Measurements from ENCODE around the gene H19. TPM values are rescaled to one million over a fixed set of nuclear protein-coding genes. Genes with fewer than 3 reads are reported as not detected.

The H19 gene
- total and polyA plus RNA-seq, 2 of the 8 experiments (the other 6 are each of a cell fraction or from before 2014, with no cell fraction given): 5.2 to 10.0 TPM

GRCh38 chr11:2015025-2015424, 17.4 kb upstream of the H19 start:
- no peaks in the 10 kb centered on the region for H3K9me3 ChIP-seq (ENCODE audit: insufficient read depth in 2 of 2, low read depth in 1 of 2, low read length in 1 of 2)
- WGBS, 2 experiments (ENCODE audit: extremely low coverage in 1 of 2, insufficient coverage in 1 of 2, insufficient read length in 1 of 2, insufficient replicate concordance in 2 of 2, low coverage in 1 of 2, low lambda C conversion rate in 2 of 2, missing lambda C conversion rate in 1 of 2): no CpG with 5 or more reads among the region's 14 CpGs
- no peaks in the 10 kb centered on the region for H3K23me2 ChIP-seq (ENCODE audit: low read depth, low read length)
- TF ChIP-seq TEAD4 (IDR thresholded peaks at IDR 0.05; ENCODE audit: low read depth, low read length) (no peak), SP1 (IDR thresholded peaks at IDR 0.05; ENCODE audit: low read depth, low read length) (no peak), ZNF274 (IDR thresholded peaks at IDR 0.05; ENCODE audit: borderline replicate concordance, extremely low read depth, low read length) (no peak), CEBPB (IDR thresholded peaks at IDR 0.05; ENCODE audit: low read depth, low read length) (no peak), POLR2A (IDR thresholded peaks at IDR 0.05; ENCODE audit: control extremely low read depth in 1 of 2, low read depth in 2 of 2, low read length in 2 of 2) (no peak), CTBP2 (IDR thresholded peaks at IDR 0.05; ENCODE audit: borderline replicate concordance, insufficient read depth, insufficient read length, low read length) (no peak), JUN (IDR thresholded peaks at IDR 0.05; ENCODE audit: low read depth, low read length) (no peak), TBP (IDR thresholded peaks at IDR 0.05; ENCODE audit: low read depth, low read length) (no peak), KDM1A (IDR thresholded peaks at IDR 0.05; ENCODE audit: borderline replicate concordance, low read length) (no peak), JUND (IDR thresholded peaks at IDR 0.05; ENCODE audit: low read length) (no peak), RNF2 (IDR thresholded peaks at IDR 0.05; ENCODE audit: borderline replicate concordance, low read depth, low read length, missing control alignments, poor library complexity, severe bottlenecking) (no peak), USF2 (IDR thresholded peaks at IDR 0.05; ENCODE audit: low read length) (no peak), TAF7 (optimal IDR thresholded peaks at IDR 0.05; ENCODE audit: borderline replicate concordance, low read depth, low read length) (no peak), NRF1 (IDR thresholded peaks at IDR 0.05; ENCODE audit: low read depth, low read length) (no peak)

More at GRCh38 chr11:2015025-2015424, 17.4 kb upstream of the H19 start:
- no peak overlapping the region for H4K5ac ChIP-seq (ENCODE audit: insufficient read length, low read depth, low read length)
- no peak overlapping the region for H2BK5ac ChIP-seq (ENCODE audit: low read depth, low read length)
- no peak overlapping the region for H4K8ac ChIP-seq (ENCODE audit: extremely low read depth, insufficient read depth, low read length)
- H3K27ac ChIP-seq (ENCODE audit: low read depth, low read length): no peak overlapping the region
- H3K56ac ChIP-seq (replicated peaks; ENCODE audit: insufficient read length, low read depth, low read length): no peak overlapping the region
- no peak overlapping the region for H2BK15ac ChIP-seq (ENCODE audit: low read length)
- H2BK120ac ChIP-seq (replicated peaks; ENCODE audit: low read depth, low read length): no peak overlapping the region
- H2BK12ac ChIP-seq (ENCODE audit: low read depth, low read length): no peak overlapping the region
- H2AFZ ChIP-seq (ENCODE audit: low read length): no peak overlapping the region
- H2AK5ac ChIP-seq (ENCODE audit: low read depth, low read length): no peak overlapping the region
- no peak overlapping the region for H3K4ac ChIP-seq (replicated peaks; ENCODE audit: insufficient read length, low read depth, low read length)
- no peak overlapping the region for H4K91ac ChIP-seq (replicated peaks; ENCODE audit: insufficient read length, low read length)
- ChIA-PET POLR2A (ENCODE audit: partially characterized antibody) (no interaction called here), CTCF (ENCODE audit: partially characterized antibody) (interaction anchor here (1.3 to 1.7 kb wide), 3 partner anchors 13 to 46 kb away, joined by 3 to 8 read pairs (median 3); no protein-coding TSS in a partner anchor)
- no peak overlapping the region for H2BK20ac ChIP-seq (ENCODE audit: low read length)
- H4K20me1 ChIP-seq (replicated peaks in 1 of 2; ENCODE audit: control insufficient read depth in 1 of 2, insufficient read depth in 2 of 2, low read length in 2 of 2): no peaks in the 10 kb centered on the region
- no peak overlapping the region for H3K18ac ChIP-seq (ENCODE audit: extremely low read depth, low read length)
- DNase-seq (ENCODE audit: low read depth in 1 of 2, low spot score in 2 of 2) (no peak), FAIRE-seq (no peak)
- H3K23ac ChIP-seq (ENCODE audit: insufficient read length): no peak overlapping the region
- H3K4me1 ChIP-seq (replicated peaks in 1 of 4; ENCODE audit: control insufficient read depth in 3 of 4, insufficient read depth in 4 of 4, low read length in 3 of 4): no peaks in the 10 kb centered on the region
- no peaks in the 10 kb centered on the region for H3K36me3 ChIP-seq (ENCODE audit: control insufficient read depth in 2 of 4, insufficient read depth in 4 of 4, low read length in 3 of 4)
- no peaks in the 10 kb centered on the region for H3K27me3 ChIP-seq (replicated peaks in 1 of 4; ENCODE audit: control insufficient read depth in 3 of 4, extremely low read depth in 1 of 4, insufficient read depth in 3 of 4, low read length in 3 of 4)
- no peak overlapping the region for H3K4me3 ChIP-seq (ENCODE audit: extremely low read depth in 1 of 4, insufficient read depth in 2 of 4, low read depth in 3 of 4, low read length in 4 of 4)
- H3K79me1 ChIP-seq (ENCODE audit: low read depth, low read length): no peaks in the 10 kb centered on the region
- H3K14ac ChIP-seq (ENCODE audit: insufficient read length): no peak overlapping the region
- no peak overlapping the region for H3K4me2 ChIP-seq (ENCODE audit: insufficient read depth in 1 of 2, low read depth in 2 of 2, low read length in 2 of 2)
- no peaks in the 10 kb centered on the region for H3K79me2 ChIP-seq (ENCODE audit: control insufficient read depth in 1 of 2, insufficient read depth in 2 of 2, low read length in 2 of 2)
- H3K9ac ChIP-seq (replicated peaks in 1 of 4; ENCODE audit: extremely low read depth in 1 of 4, low read depth in 3 of 4, low read length in 3 of 4): no peak overlapping the region
